Ovary (tissue), 3 donors: ENCODE results near the gene RASA4B.

Experiments used
- CTCF ChIP-seq, 3 donors: fragments of 450-650 bp in 2 of 3; fragments of 200-600 bp in 1 of 3; IDR thresholded peaks; one replicate each; pipeline versions ENCODE4 v1.5.1 to v1.8.0; 2016 to 2022; ENCODE audit warnings: antibody characterized with exemption in 3 of 3, mild to moderate bottlenecking in 1 of 3
- POLR2A ChIP-seq: fragments of 450-650 bp; IDR thresholded peaks from one replicate; pipeline ENCODE4 v1.6.1; 2017; ENCODE audit warnings: antibody characterized with exemption, mild to moderate bottlenecking, moderate library complexity
- donor health status: DM: no; HTN: no; CAD: no.

DNA sequence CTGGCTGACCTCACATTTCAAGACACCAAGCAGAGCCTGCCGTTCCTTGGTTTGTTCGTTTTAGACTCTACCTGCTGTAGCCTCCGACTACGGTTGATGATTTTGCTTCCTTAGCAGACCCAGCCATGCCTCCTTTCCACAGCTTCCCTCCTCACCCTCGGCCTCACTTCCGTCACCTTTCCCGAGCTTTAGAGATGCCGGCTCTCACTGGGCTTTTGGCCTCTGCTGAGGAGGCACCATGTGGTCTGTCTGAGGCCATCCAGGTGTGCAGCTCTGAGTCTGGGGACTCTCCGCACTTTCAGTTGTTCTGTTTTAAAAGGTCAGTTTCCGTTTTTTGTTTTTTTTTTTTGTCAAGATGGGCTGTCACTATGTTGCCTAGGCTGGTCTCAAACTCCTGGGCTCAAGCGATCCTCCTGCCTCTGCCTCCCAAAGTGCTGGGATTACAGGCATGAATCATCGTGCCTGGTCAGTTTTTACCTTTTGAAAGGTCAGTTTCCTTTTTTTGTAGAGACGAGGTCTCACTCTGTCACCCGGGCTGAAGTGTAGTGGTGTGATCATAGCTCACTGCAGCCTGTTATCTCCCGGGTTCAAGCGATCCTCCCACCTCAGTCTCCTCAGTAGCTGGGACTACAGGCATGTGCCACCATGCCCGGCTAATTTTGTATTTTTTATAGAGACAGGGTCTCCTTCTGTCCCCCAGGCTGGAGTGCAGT is 72.5 kb downstream of the RASA4B start:
- no peak for TF ChIP-seq CTCF (IDR thresholded peaks at IDR 0.05)
- no peak for TF ChIP-seq POLR2A
